Breast epithelium (tissue), 3 donors: ENCODE results near the gene GDPD5.

ENCODE experiments used
- POLR2A ChIP-seq: fragments of 450-650 bp; IDR thresholded peaks from one replicate; pipeline ENCODE4 v1.6.1; 2016; ENCODE audit warnings: antibody characterized with exemption, mild to moderate bottlenecking, moderate library complexity
- POLR2AphosphoS5 ChIP-seq, 3 donors: sonication (generic); formaldehyde crosslinking; IDR thresholded peaks; one replicate each; pipeline ENCODE4 v1.6.1; 2017; ENCODE audit warnings: antibody characterized with exemption in 3 of 3
- TF ChIP-seq, protein P1 (sequence below), 3 donors: fragments of 450-650 bp; IDR thresholded peaks; one replicate each; pipeline ENCODE4 v1.5.1; 2016 to 2017; ENCODE audit warnings: antibody characterized with exemption in 3 of 3, mild to moderate bottlenecking in 3 of 3, moderate library complexity in 3 of 3

DNA sequence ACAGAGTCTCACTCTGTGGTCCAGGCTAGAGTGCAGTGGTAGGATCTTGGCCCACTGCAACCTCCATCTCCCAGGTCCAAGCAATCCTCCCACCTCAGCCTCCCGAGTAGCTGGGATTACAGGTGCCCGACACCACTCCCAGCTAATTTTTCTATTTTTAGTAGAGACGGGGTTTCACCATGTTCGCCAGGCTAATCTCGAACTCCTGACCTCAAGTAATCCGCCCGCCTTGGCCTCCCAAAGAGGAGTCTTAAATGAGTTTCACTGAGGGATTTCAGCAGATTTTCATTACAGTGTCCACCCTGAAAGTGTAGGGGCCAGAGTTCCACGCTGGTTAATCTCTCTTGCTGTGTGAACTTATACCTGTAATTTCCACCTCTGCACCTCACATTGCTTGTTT is 126.8 kb downstream of the GDPD5 start:
- TF ChIP-seq POLR2AphosphoS5 (IDR thresholded peaks at IDR 0.05): no peak
- TF ChIP-seq, protein P1, sequence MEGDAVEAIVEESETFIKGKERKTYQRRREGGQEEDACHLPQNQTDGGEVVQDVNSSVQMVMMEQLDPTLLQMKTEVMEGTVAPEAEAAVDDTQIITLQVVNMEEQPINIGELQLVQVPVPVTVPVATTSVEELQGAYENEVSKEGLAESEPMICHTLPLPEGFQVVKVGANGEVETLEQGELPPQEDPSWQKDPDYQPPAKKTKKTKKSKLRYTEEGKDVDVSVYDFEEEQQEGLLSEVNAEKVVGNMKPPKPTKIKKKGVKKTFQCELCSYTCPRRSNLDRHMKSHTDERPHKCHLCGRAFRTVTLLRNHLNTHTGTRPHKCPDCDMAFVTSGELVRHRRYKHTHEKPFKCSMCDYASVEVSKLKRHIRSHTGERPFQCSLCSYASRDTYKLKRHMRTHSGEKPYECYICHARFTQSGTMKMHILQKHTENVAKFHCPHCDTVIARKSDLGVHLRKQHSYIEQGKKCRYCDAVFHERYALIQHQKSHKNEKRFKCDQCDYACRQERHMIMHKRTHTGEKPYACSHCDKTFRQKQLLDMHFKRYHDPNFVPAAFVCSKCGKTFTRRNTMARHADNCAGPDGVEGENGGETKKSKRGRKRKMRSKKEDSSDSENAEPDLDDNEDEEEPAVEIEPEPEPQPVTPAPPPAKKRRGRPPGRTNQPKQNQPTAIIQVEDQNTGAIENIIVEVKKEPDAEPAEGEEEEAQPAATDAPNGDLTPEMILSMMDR (IDR thresholded peaks at IDR 0.05): no peak
- TF ChIP-seq POLR2A: no peak
